Measurements from ENCODE around the gene ABLIM2. TPM values are rescaled to one million over a fixed set of nuclear protein-coding genes. Genes with fewer than 3 reads are reported as not detected.

The ABLIM2 gene
- total and polyA plus RNA-seq, 3 donors from 2014 or later, result 5.2 to 7.5 (median 6.9) TPM

GRCh38 chr4:8112036-8112576, 46.5 kb downstream of the ABLIM2 start:
- Histone ChIP-seq H3K36me3 (ENCODE audit: low read depth, missing control alignments) (no peaks in the 10 kb centered on the region), H3K27ac (no peak overlapping the region), H3K4me1 (peaks cover 5% of the 10 kb centered on the region), H3K4me3 (no peak overlapping the region), H3K27me3 (no peaks in the 10 kb centered on the region), H3K9me3 (no peaks in the 10 kb centered on the region)
- intact Hi-C loops (cut with DNase I; ENCODE audit: low total_unique reads), result no loop called here
- TF ChIP-seq CTCF (IDR thresholded peaks at IDR 0.05), result no peak
- no peak for TF ChIP-seq POLR2A (IDR thresholded peaks at IDR 0.05)
- DNase-seq, result no peak
- WGBS, 2 donors, result 81 to 87% methylated on average over 9 of the region's 9 CpGs

- H3K9me3 ChIP-seq, result no peaks in the 10 kb centered on the region
- no peak overlapping the region for H3K4me3 ChIP-seq
- 72 to 74% methylated on average over 20 to 29 of the region's 29 CpGs for WGBS, 2 donors
- H3K27ac ChIP-seq, result no peak overlapping the region
- peaks cover 5% of the 10 kb centered on the region for H3K4me1 ChIP-seq
- H3K36me3 ChIP-seq (ENCODE audit: low read depth, missing control alignments), result no peaks in the 10 kb centered on the region
- no peak for DNase-seq
- no peaks in the 10 kb centered on the region for H3K27me3 ChIP-seq
- intact Hi-C loops (cut with DNase I; ENCODE audit: low total_unique reads), result no loop called here
- TF ChIP-seq POLR2A (IDR thresholded peaks at IDR 0.05) (no peak), CTCF (IDR thresholded peaks at IDR 0.05) (no peak)
These were observed 48.3 kb downstream of the ABLIM2 start for GRCh38 chr4:8110071-8110986.

DNA sequence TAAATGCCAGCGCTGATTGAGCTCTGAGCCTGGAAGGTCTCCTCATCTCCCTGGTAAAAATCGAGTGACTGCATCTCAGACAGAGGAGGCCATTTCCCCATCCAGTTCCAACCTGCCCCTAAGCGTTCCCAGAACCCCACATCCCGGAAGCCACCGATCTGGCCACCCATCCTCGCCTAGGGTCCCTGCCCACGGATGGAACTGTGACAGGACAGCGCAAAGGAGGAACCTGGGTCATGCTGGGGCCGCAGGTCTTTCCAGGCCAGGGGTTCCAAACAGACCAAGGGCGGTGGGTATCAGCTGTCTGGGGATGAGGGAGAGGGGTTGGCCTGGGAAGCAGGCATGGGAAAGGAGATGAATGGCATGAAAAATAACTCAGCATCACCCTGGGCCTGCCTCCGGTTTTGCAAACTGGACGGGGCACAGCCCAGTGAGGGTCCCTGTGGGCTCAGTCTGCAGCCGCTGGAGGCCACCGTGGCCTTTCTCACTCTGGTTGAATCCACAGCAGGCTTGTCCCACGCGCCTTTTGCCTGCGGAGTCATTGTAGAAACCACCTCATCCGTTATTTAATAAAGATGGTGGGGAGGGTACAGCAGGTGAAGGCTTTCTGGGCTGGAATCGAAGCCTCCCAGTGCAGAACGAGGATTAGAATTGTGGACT, 49.1 kb downstream of the ABLIM2 start:
- Histone ChIP-seq H3K27me3 (no peaks in the 10 kb centered on the region), H3K9me3 (no peaks in the 10 kb centered on the region), H3K4me3 (no peak overlapping the region), H3K36me3 (ENCODE audit: low read depth, missing control alignments) (no peaks in the 10 kb centered on the region), H3K4me1 (peaks cover 5% of the 10 kb centered on the region), H3K27ac (no peak overlapping the region)
- no peak for TF ChIP-seq POLR2A (IDR thresholded peaks at IDR 0.05)
- TF ChIP-seq CTCF (IDR thresholded peaks at IDR 0.05), result no peak
- no peak for DNase-seq
- intact Hi-C loops (cut with DNase I; ENCODE audit: low total_unique reads), result no loop called here
- 95% methylated on average over 20 of the region's 20 CpGs for WGBS, 2 donors

- WGBS, 2 donors, result 87% methylated on average over 14 of the region's 14 CpGs; no CpG with 5 or more reads in 1 of the 2 donors
- intact Hi-C loops (cut with DNase I; ENCODE audit: low total_unique reads), result no loop called here
- H3K27ac ChIP-seq, result no peak overlapping the region
- H3K4me3 ChIP-seq, result no peak overlapping the region
- DNase-seq, result no peak
- H3K27me3 ChIP-seq, result no peaks in the 10 kb centered on the region
- H3K9me3 ChIP-seq, result no peaks in the 10 kb centered on the region
- no peaks in the 10 kb centered on the region for H3K36me3 ChIP-seq (ENCODE audit: low read depth, missing control alignments)
- no peak for TF ChIP-seq POLR2A (IDR thresholded peaks at IDR 0.05)
- TF ChIP-seq CTCF (IDR thresholded peaks at IDR 0.05), result no peak
- peaks cover 5% of the 10 kb centered on the region for H3K4me1 ChIP-seq
These were observed 49.6 kb downstream of the ABLIM2 start for GRCh38 chr4:8108991-8109390.
